NCI-H2196 treated with DMSO at 0.1 percent for 48 hours (cell line): ENCODE results near the gene ZBED1.
"Not testable (repeated sequence)": the region's sequence is repeated elsewhere in the genome, so short reads cannot be mapped to it uniquely, and the experiment has no call there.

Experiments used
- DNase-seq: peaks from one replicate; lab custom pipeline; 2025; ENCODE audit not compliant: unreplicated experiment; lab: John Stamatoyannopoulos, UW

ZBED1 gene

GRCh38 chrX:2457289-2458133 is 43.3 kb downstream of the ZBED1 start:
- no peak for DNase-seq

GRCh38 chrX:2456091-2456490 is 44.7 kb downstream of the ZBED1 start:
- DNase-seq = not testable (repeated sequence)

- not testable (repeated sequence) for DNase-seq
These were observed 46.2 kb downstream of the ZBED1 start for GRCh38 chrX:2454620-2455019.

- no peak for DNase-seq
These were observed 48.0 kb downstream of the ZBED1 start for GRCh38 chrX:2452799-2453198.

- DNase-seq = no peak
These were observed 48.4 kb downstream of the ZBED1 start for GRCh38 chrX:2452317-2452784.

- DNase-seq = no peak
These were observed 49.1 kb downstream of the ZBED1 start for GRCh38 chrX:2451501-2452316.

- DNase-seq = no peak
These were observed 50.1 kb downstream of the ZBED1 start for GRCh38 chrX:2450681-2451080.

- no peak for DNase-seq
These were observed 51.5 kb downstream of the ZBED1 start for GRCh38 chrX:2449135-2449886.

- DNase-seq = no peak
These were observed 53.3 kb downstream of the ZBED1 start for GRCh38 chrX:2447484-2447883.

- no peak for DNase-seq
These were observed 54.0 kb downstream of the ZBED1 start for GRCh38 chrX:2446815-2447214.

GRCh38 chrX:2445662-2446623 is 54.8 kb downstream of the ZBED1 start:
- no peak for DNase-seq

- no peak for DNase-seq
These were observed 58.1 kb downstream of the ZBED1 start for GRCh38 chrX:2442694-2443093.

GRCh38 chrX:2441466-2441865 is 59.3 kb downstream of the ZBED1 start:
- DNase-seq = no peak

- DNase-seq = no peak
These were observed 61.2 kb downstream of the ZBED1 start for GRCh38 chrX:2439613-2440012.
